Hepatic stellate cell (primary cell): ENCODE measurements around the gene OSBPL6.
"Not testable (repeated sequence)": the region's sequence is repeated elsewhere in the genome, so short reads cannot be mapped to it uniquely, and the experiment has no call there.

ENCODE experiments used
- DNase-seq: peaks from one replicate; pipeline ENCODE4 v3.0.0; 2011; ENCODE audit warnings: low spot score

The OSBPL6 gene

DNA sequence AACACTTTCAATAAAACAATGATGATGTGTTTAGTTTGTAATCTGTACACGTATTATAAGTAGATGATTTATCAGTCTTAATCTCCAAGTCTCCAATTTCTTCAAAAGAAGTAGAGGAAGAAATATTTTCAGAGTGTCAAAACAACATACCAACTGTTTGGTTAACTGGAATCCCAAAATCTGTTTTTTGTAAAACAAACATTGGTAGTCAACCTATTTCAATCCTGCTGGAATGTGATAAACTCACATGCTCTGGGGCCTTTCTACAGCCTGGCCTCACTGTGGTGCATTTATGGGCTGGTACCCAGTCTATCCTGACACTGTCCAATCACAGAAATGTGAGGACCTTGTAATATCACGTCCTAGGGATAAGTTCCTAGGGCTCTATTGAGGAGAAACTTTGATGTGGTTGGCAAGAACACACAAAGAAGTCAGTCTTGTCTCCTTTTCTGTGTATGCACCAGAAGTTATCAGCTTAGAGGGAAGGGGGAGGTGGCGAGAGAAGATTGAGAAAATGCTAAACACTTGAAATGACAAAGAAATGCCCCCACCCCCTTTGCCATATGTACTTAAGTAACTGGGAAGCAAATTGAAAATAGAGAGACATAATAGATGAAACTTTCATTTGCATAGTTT lies 209.5 kb downstream of the OSBPL6 start:
- DNase-seq: no peak

DNA sequence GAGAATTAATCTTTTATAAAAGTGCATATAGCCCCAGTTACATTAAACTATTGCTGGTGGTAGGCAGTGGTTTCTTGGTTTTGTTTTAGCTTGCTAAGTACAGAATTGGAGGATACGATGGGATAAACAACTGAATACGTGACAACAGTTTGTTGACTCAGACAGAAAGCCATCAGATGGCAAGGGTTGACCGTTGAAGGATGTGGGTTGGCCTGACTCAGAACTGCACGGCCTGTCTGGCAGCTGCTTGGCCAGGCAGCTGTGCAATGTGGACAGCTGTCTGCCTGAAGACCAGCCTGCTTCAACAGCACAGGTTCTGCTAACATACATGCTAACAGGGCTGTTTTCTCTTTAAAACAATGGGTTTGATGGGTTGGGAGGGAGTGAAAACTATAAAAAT lies 210.1 kb downstream of the OSBPL6 start:
- DNase-seq: peak; percentile 49

DNA sequence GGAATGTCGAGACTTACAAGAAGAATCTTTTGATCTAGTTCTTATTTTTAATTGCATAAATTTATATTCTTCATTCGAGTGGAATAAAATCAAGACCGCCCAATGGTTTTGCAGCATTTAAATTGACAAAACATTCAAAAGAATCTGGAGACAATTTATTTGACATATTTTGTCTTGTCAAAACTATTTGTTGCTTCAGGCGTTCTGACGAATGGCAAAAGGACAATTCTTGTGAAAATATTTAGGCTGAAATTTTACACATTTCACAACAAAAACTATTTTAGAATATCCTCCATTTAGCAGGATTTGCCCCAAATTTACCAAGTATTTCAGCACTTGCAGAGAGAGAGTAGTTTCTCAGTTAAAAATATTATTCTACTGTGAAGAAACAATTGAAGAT lies 214.9 kb downstream of the OSBPL6 start:
- no peak for DNase-seq

DNA sequence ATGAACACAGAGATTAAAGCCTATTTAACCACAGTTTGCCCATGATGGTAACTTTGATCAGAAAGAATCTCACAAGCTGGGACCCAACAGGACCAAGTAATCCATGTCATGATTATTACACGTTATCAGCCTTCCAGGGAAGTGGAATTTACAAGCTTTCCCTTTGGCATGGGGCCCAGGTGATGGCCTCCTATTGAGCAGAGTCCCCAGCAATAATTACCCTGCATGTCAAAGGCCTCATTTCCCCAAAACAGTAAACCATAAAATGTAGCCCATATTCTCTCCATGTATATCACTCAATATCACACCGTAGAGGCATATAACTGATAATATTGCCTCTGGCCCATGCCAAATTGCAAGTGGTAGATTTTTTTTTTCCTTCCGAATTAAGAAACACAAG lies 217.7 kb downstream of the OSBPL6 start:
- no peak for DNase-seq

DNA sequence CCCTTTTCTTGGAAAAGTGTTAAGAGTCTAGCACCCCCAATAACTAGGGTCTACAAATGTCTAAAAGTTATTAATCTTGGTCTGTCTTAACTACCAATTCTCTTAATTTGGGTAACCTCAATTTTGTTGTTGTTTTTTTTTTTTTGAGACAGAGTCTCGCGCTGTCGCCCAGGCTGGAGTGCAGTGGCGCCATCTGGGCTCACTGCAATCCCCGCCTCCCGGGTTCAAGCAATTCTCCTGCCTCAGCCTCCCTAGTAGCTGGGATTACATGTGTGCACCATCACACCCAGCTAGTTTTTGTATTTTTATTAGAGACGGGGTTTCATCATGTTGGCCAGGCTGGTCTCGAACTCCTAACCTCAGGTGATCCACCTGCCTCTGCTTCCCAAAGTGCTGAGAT lies 218.1 kb downstream of the OSBPL6 start:
- DNase-seq: not testable (repeated sequence)

DNA sequence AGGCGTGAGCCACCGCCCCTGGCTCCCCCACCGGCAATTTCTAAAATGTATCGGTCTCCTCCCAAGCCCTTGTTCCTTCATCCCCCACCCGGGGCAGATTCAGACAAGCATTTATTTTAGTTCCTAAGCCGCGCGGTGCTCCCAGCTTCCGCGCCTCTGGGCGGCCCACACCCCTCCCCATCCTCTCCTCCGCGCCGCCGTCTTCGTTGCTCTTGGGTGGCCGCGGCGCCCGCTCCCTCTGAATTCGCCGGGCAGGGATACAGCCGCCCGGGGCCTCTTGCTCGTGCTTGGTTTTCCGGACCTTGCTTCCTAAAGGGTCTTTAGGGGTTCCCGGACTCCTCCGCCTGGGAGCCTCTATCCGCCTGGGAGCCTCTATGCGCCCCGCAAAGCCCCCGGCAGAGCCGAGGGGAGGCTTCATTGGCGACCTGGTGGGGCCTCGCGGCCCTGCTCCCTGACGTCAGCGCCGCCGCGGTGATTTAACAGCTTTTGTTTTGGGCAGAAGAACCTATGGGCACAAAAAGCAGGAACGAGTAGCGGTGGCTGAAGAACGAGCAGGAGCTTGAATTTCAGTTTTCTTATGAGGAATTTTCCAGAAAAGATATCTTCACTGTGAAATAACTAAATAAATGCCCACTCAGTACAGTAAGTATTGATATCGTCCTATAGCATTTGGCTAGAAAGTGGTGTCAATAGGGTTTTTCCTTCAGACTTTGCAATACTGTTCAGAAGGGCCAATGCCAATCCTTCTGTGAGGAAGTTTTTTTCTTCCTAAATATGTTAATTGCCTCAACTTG lies 219.4 kb downstream of the OSBPL6 start:
- DNase-seq: peak; percentile 46

DNA sequence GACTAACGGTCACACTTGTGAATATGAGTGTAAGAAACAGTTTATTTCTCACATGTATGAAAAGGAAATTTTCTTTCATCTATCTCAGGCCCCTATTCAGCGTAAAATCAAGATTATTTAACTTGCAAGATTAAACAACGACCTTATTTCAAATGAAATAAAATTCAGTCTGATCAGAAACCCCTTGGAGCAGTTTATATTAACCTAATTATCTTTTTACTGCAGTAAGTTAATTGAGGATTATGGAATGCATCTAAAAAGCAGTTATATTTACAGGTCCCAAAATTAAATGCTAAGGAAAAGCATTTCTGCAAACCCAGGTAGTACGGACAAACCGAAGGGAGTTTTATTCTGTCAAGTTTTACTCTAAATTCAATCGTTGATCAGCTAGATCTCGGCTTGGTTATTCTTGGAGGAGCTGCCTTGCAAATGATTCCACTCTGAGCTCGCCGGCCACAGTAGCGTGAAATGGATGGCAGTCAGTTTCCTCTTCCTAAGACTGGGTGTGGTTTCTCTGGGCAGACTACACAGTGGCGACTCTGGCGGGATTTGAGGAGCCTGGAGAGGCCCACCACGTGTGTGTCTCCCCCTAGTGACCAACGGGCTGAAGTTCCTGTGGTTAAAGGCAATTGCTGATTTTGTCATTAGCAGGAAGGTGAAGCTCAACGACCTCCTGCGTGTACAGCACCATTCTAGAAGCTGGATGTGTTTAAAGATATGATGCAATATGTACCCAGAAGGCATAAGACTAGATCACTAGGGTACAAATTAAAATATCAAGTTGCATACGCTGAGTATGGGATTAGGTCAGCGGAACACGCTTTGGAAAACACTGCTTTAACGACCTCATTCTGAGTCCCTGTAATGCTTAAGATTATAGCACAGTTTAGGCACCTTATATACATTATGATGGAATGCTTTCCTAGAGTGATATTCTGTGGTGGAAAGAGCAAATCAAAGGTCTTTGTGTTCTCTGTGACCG lies 220.2 kb downstream of the OSBPL6 start:
- peak; percentile 75 for DNase-seq

DNA sequence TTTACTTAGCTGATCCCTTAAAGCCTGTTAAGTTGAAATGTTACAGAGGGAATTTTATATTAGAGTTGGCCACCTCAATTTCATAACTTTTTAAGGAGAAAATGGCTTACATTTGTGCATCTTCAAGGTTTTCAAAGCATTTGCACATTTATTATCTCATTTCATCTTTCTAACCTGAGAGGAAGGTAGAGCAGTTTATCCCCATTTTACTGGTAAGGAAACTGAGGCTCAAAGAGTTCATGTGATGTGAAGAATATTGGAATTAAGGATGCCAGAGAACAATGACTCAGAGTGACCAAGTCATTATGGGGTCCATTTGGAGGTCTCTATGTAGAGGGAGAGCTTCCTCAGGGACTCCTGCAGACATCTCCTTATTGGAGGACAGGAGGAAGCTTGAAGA lies 221.7 kb downstream of the OSBPL6 start:
- no peak for DNase-seq

DNA sequence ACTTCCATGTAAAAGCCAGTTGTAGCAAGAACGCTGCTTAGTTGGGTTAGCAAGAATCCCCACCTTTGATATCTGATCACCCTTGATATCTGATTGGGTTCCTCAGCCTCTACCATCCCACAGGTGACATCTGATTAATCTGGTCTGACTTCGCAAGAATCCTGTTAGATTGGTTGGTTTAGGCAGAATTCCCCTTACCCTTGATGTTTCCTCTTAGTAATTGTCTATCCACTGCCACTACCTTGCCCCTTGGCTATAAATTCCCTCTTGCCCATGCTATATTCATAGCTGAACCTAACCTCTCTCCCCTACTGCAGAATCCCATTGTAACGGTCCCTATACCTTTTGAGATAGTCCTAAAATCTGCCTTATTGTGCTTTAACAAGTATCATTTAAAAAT lies 223.6 kb downstream of the OSBPL6 start:
- DNase-seq: no peak

DNA sequence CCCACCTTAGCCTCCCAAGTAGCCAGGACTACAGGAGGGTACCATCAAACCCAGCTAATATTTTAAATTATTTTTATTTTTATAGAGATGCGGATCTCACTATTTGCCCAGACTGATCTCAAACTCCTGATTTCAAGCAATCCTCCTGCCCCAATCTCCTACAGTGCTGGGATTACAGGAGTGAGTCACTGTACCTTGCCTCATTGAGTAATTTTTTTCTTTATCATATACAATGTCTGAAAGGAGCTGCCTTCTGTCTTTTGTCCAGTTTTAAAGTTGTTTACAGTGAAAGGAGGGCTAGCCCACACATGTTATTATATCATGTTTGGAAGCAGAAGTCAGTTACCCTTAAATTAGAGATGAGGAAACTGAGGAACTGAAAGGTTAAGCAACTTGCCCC lies 224.1 kb downstream of the OSBPL6 start:
- no peak for DNase-seq

DNA sequence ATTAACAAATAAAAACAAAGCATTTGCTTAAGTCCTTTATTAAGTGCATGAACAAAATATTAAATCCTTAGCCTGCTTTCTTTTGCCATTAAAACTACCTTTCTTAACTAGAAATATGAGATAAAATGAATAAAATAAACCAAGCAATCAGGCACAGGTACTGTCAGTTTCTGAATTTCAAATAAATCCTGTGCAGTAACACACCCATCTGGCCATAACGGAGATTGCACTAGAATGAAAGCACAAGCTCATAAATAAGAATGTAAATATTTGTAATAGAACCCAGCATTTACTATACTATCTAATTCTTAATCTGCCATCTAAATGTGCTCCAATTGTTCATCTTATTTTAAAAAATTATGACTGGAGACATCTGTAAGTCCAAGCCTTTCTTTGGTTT lies 224.8 kb downstream of the OSBPL6 start:
- DNase-seq: no peak

DNA sequence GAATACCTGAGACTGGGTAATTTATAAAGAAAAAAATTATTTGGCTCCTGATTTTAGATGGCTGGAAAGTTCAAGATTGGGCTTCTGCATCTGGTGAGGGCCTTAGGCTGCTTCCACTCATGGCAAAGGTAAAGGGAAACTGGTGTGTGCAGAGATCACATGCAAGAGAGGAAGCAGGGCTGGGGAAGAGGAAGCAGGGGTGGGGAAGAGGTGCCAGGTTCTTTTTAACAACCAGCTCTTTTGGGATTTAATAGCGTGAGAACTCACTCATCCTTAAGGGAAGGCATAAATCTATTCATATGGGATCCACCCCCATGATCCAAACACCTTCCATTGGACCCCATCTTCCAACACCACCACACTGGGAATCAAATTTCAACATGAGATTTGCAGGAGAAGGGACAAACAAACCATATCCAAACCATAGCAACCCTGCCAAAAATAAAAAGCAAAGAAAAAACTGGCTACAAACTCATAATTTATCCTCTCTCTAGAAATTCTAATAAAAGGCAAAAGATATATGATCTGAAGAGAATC lies 226.2 kb downstream of the OSBPL6 start:
- no peak for DNase-seq

DNA sequence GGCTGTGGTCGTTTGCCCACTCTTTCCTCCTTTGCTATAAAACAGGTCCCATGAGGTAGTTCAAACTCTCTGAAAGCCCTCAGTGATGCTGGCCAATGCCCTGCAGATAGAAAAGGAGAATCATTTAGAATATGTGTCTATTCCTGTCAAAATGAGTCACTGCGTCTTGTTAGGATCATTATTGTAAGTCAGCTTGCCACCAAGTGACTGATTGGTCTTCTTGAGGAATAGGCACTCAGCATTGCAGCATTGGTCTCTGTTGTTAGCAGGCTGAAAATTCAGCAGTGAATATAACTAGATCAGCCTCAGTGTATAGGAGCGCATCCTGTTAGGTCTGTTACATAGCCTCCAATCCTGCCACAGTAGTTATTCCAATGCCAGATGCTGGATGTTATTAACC lies 227.8 kb downstream of the OSBPL6 start:
- no peak for DNase-seq

DNA sequence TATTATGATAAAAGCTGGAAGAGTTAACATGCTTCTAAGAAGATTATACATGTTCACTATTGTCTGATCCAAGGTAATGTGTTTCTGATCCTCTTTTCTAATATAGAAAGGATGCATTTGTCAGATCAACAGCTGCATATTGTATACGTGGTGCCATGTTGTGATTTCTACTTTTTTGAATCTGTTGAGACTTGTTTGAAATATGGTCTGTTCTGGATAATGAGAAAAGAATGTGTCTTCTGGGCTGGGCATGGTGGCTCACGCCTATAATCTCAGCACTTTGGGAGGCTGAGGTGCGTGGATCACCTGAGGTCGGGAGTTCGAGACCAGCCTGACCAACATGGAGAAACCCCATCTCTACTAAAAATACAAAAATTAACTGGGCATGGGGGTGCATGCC lies 229.4 kb downstream of the OSBPL6 start:
- DNase-seq: not testable (repeated sequence)

DNA sequence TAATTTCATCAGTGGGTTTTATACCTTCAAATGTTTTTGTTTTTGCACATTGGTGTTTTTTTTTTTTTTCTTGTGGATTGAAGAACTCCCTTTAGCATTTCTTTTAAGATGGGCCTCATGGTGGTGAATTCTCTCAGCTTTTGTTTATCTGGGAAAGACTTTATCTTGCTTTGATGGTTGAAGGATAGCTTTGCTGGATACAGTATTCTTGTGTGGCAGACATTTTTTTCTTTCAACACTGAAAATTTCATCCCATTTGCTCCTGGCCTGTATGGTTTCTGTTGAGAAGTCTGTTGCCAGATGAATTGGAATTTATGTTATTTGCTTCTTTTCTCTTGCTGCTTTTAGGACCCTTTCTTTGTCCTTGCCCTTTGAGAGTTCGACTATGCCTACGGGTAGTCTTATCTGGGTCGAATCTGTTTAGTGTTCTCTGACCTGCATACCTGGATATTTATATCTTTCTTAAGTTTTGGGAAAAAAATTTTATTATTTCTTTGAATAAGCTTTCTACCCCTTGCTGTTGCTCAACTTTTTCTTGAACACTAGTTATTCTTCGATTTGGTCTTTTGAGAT lies 231.0 kb downstream of the OSBPL6 start:
- DNase-seq: no peak

DNA sequence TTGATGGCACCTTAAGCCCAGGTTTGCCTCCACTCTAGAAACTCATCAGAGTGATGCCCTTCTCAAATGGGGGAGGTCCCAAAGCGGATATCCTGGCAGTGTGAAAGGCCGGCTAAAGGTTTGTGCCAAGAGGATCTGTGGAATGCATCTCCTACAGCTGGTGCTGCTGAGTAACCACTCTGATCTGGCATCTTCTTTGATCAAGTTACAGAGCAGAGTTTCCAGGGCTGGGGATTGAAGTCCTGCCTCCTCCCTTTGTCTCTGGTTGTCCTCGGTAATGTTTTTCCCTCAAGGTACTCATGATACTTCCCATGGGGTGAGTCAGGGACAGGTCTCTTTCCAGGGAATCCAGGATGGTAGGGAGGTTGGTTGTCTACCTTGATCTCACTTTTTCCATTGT lies 232.1 kb downstream of the OSBPL6 start:
- DNase-seq: no peak

DNA sequence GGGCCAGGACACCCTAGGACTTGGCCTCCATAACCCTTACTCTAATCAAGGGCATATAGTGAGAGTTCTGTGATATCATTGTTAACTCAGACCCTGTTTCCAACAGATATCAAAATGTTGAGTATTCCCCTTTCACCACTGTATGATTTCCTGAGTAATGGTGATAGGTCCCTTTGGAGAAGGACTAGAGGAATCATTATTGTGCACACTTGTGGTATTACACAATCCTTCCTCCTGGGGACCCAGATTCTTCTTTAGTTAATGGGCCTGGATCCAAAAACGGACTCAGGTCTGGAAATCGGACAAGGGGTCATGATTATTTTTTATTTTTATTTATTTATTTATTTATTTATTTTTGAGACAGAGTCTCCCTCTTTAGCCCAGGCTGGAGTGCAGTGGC lies 233.1 kb downstream of the OSBPL6 start:
- no peak for DNase-seq

DNA sequence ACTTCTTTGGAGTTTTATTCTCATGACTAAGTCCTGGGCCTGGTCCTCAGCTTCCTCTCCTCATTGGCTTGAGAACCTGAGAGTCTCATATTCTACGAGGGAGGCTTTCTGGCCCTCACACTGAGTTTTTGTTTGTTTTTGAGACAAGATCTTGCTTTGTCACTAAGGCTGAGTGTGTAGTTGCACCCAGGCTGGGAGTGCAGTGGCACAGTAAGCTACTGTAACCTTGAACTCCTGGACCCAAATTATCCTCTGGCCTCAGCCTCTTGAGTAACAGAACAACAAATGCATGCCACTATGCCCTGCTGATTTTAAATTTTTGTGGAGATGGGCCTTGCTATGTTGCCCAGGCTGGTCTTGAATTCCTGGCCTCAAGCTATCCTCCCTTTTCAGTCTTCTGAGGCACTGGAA lies 234.1 kb downstream of the OSBPL6 start:
- DNase-seq: no peak

DNA sequence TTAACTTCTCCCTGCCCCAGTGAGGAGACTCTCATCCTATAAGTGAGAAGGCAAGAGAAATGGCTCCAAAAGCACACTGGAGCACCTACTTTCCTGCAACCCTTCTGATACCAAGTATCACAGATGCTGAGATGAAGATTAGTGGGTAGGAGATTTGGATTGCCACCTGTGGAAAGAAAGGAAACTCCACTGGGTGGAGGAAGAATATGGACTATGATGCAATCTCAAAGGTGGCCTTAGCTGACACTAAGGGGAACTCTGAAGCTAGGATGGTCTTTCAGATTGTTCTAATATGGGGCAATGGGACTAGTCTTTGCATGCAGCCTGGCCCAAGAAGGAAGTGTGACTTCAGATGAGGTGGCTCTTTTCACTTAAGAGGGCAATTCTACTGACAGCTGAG lies 235.0 kb downstream of the OSBPL6 start:
- DNase-seq: no peak

DNA sequence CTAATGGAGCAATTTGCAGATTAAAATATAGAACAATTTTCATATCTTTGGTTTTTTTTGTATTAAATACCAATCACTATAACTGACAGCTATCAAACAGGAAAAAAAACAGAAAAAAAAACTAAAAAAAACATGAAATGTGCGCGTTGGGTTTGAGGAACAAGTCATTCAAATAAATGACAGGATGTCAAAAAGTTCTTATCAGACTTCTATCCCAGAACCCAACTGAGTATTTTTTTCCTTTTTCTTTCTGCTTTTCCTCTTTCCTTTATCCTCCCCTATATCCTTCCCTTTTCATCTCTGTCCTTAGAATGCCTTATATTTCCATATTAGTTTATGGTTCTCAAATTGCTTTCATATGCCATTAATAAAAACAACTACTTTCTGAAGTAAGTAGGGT lies 242.3 kb downstream of the OSBPL6 start:
- DNase-seq: no peak

DNA sequence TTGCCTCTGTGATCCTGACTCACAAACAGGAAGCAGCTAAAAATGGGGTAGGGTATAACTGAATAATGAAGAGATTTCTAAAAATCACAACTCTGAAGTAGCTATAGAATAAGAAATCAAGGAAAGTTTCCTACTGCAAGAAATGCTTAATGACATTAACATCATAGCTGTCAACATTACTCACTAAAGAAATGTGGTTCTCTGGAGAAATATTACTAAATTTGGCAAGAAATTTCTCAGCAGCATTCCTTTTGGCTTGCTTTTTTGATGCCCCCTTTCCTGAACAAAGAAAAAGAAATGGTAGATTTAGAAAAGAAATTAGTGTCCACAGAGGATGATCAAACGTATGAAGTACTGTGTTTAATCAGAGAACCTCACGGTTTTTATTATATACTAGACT lies 247.1 kb downstream of the OSBPL6 start:
- no peak for DNase-seq
